Measurements from ENCODE around the gene TREH. TPM values are rescaled to one million over a fixed set of nuclear protein-coding genes. Genes with fewer than 3 reads are reported as not detected.

The TREH gene
- total and polyA plus RNA-seq, 7 donors: 0.46 to 1.4 (median 1.2) TPM; not detected in 4

DNA sequence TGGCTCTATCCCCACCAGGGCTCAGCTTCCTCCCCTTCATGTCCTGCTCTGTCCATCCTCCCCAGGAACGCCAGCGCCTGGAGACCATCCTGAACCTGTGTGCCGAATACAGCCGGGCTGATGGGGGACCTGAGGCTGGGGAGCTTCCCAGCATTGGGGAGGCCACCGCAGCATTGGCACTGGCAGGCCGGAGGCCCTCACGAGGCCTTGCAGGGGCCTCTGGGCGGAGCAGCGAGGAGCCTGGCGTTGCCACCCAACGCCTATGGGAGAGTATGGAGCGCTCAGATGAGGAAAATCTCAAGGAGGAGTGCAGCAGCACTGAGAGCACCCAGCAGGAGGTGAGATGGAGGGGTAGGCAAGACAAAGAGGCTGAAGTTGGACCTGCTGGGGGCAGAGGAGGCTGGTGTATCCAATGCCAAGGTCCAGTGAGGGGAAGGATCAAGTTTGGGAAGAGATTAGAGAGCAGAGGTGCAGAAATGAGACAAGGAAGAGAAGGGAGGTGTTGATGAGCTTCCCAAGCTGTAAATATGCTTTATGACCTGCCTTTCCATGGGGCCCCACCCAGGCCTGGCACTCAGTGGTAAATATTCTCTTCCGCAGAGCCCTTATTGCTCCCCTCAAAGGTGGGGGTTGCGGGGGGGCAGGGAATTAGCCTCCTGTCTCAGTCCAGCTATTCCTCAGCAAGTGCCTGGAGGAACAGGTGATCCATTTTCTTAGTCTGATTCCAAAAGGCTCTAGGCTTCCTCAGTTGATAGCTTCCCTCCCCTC is 48.1 kb downstream of the TREH start:
- H3K27ac ChIP-seq: no peak overlapping the region
- intact Hi-C loops (cut with DNase I): no loop called here
- WGBS, 2 donors: 23 to 76% methylated on average over 14 of the region's 14 CpGs
- H3K9me3 ChIP-seq: no peaks in the 10 kb centered on the region
- no peaks in the 10 kb centered on the region for H3K27me3 ChIP-seq
- no peak for DNase-seq
- H3K4me1 ChIP-seq: peaks cover 0 to 66% (median 52%) of the 10 kb centered on the region in 4 donors
- TF ChIP-seq EP300 (IDR thresholded peaks at IDR 0.05): no peak
- H3K4me3 ChIP-seq: no peak overlapping the region
- H3K36me3 ChIP-seq: peaks cover 6 to 69% (median 37%) of the 10 kb centered on the region in 4 donors

GRCh38 chr11:118629761-118630661 is 49.4 kb downstream of the TREH start:
- DNase-seq: no peak
- Histone ChIP-seq H3K9me3 (no peaks in the 10 kb centered on the region), H3K36me3 (peaks cover 6 to 80% (median 44%) of the 10 kb centered on the region in 4 donors), H3K27ac (no peak overlapping the region), H3K4me3 (no peak overlapping the region), H3K4me1 (peaks cover 0 to 62% (median 45%) of the 10 kb centered on the region in 4 donors), H3K27me3 (no peaks in the 10 kb centered on the region)
- WGBS, 2 donors: 20 to 73% methylated on average over 6 of the region's 6 CpGs
- intact Hi-C loops (cut with DNase I): no loop called here
- TF ChIP-seq EP300 (IDR thresholded peaks at IDR 0.05) (no peak), POLR2AphosphoS5 (IDR thresholded peaks at IDR 0.05) (no peak), POLR2A (IDR thresholded peaks at IDR 0.05) (no peak), CTCF (IDR thresholded peaks at IDR 0.05) (no peak)

DNA sequence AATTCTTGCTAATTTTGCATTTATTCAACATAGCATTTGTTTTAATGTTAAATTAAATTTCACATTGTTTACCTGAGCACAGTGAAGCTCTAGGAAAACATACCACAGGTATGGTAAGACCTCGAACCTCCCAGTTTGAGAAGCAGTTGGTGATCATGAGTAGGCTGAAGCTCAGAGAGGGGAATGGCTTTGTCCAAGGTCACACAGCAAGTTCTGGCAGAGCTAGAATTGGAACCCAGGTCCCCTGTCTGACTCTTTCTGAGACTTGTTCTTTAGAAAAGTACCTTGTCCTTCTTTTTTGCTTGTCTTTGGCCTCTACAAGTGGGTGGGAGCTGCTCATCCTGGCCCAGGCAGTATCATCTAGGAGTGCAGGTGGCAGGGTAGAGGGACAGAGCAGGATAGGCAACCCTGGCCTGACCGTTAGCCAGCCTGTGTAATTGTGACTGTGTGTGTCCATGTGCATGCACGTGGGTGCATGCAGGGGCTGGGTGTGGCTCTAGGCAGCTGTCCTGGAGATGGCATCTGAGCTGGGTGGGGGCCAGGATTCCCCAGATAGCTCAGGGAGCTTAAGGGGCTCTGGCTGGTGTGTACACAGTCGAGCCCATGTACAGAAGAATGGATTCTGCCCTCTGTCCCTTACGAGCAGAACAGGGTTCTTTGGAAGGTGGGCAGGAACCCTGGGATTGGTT is 50.4 kb downstream of the TREH start:
- no peaks in the 10 kb centered on the region for H3K27me3 ChIP-seq
- 31 to 67% methylated on average over 5 of the region's 5 CpGs for WGBS, 2 donors
- no peak overlapping the region for H3K4me3 ChIP-seq
- no peak for TF ChIP-seq EP300 (IDR thresholded peaks at IDR 0.05)
- no peak for TF ChIP-seq CTCF (IDR thresholded peaks at IDR 0.05)
- TF ChIP-seq POLR2A (IDR thresholded peaks at IDR 0.05): no peak
- peak in 1 of 4 donors; percentile 10 for TF ChIP-seq POLR2AphosphoS5 (IDR thresholded peaks at IDR 0.05)
- peaks cover 6 to 84% (median 46%) of the 10 kb centered on the region in 4 donors for H3K36me3 ChIP-seq
- no peak overlapping the region for H3K27ac ChIP-seq
- H3K4me1 ChIP-seq: peaks cover 0 to 56% (median 37%) of the 10 kb centered on the region in 4 donors
- no peaks in the 10 kb centered on the region for H3K9me3 ChIP-seq
- intact Hi-C loops (cut with DNase I): no loop called here
- DNase-seq: no peak

DNA sequence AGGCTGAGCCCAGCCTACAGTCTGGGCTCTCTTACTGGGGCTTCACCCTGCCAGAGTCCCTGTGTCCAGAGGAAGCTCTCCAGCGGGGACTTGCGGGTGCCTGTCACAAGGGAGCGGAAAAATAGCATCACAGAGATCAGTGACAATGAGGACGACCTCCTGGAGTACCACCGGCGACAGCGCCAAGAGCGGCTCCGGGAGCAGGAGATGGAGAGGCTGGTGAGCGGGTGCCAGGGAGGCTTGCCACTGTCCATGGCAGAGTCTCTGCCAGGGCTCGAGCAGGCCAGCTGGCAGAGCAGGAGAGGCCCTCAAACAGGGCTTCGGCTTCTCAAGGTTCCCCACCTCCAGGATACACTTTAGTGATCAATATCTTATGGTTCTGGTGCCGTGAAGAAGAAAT is 51.0 kb downstream of the TREH start:
- intact Hi-C loops (cut with DNase I): no loop called here
- 91 to 94% methylated on average over 13 of the region's 13 CpGs for whole genome bisulfite sequencing, 2 donors
- H3K36me3 ChIP-seq: peaks cover 6 to 84% (median 46%) of the 10 kb centered on the region in 4 donors
- peaks cover 0 to 56% (median 33%) of the 10 kb centered on the region in 4 donors for H3K4me1 ChIP-seq
- H3K9me3 ChIP-seq: no peaks in the 10 kb centered on the region
- H3K27ac ChIP-seq: peak overlapping the region in 1 of 4 donors; percentile 33
- no peak for DNase-seq
- H3K27me3 ChIP-seq: no peaks in the 10 kb centered on the region
- H3K4me3 ChIP-seq: no peak overlapping the region
- TF ChIP-seq EP300 (IDR thresholded peaks at IDR 0.05): no peak
- TF ChIP-seq POLR2A (IDR thresholded peaks at IDR 0.05): no peak
- TF ChIP-seq CTCF (IDR thresholded peaks at IDR 0.05): no peak
- TF ChIP-seq POLR2AphosphoS5 (IDR thresholded peaks at IDR 0.05): no peak

Data from sigmoid colon (tissue), 7 donors.